NCI-H69 (cell line): ENCODE data around the gene TANGO2.

Experiments
- DNase-seq: peaks from one replicate; lab custom pipeline; 2025; lab: John Stamatoyannopoulos, UW

The TANGO2 gene

DNA sequence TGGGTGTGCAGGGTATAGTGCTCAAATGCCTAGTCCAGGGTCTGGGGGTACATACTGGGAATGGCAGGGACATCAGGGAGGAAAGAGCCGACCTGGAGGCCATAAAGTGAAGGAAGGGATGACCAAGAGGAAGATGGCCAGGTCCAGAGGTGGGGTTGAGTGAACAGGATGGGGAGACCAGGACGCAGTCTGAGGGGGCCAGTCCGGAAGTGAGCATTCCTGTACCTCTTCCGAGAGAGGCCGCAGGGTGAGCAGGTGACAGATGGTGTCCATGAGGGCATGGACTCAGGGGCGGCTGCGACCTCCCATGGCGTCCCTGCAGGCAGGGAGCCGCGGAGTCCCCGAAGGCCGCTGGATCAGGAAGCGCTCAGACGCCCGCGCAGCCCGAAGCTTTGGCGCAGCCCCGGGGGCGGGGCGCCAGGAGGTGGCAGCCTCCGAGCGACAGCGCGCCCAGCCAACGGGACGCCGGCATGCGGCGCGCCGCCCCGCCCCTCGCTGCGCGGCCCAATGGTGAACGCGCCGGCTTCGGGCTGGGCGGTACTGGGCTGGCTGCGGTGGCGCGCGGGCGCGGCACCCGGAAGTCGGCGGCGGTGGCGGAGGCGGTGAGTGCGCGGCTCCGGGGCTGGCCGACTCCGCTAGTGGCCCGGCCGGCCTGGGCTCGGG is at the start of gene TANGO2:
Gene TANGO2 (plus strand): TSS at position 578 of the 663 bp plus-strand sequence. CDS start 15,689 bp downstream, outside the sequence.
- DNase-seq = peak; percentile 97

- no peak for DNase-seq
Observed at GRCh38 chr22:19971276-19972124, 49.4 kb upstream of the TANGO2 start.

- DNase-seq = no peak
Observed at GRCh38 chr22:19972251-19972650, 48.7 kb upstream of the TANGO2 start.

- no peak for DNase-seq
Observed at GRCh38 chr22:19972652-19973550, 48.0 kb upstream of the TANGO2 start.

DNA sequence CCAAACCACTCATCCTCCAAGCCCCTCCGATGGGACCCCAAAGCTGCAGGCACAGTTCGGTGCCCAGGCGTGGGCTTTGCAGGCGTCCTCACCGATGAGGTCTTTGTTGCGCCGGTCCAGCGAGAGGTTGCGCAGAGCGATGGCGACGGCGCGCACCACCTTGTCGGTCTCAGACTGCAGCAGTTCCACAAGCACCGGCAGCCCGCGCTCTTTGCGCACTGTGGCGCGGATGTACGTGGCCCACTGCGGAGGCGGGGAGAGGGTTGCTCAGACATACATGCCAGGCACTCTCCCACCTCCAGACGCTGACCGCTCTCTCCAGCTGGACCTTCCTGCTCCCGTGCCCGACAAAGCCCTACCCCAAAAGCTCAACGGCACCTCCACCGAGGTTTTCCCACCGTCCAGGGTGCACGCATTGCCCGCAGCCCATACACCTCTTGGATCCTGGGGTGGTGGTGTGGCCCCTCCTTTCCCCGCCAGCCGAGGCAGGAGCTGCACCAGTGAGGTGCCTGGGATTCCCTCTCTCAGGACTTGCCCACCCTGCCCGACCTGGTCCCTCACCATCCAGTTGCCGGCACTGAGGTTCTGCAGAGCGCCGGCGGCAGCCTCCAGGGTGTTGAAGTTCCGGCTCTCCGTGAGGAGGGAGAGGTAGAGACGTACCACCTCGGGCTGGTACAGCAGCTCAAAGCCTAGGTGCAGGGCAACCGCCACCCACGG is 47.2 kb upstream of the TANGO2 start:
- no peak for DNase-seq

- DNase-seq = peak; percentile 99
Observed at GRCh38 chr22:19974268-19974861, 46.5 kb upstream of the TANGO2 start.

DNA sequence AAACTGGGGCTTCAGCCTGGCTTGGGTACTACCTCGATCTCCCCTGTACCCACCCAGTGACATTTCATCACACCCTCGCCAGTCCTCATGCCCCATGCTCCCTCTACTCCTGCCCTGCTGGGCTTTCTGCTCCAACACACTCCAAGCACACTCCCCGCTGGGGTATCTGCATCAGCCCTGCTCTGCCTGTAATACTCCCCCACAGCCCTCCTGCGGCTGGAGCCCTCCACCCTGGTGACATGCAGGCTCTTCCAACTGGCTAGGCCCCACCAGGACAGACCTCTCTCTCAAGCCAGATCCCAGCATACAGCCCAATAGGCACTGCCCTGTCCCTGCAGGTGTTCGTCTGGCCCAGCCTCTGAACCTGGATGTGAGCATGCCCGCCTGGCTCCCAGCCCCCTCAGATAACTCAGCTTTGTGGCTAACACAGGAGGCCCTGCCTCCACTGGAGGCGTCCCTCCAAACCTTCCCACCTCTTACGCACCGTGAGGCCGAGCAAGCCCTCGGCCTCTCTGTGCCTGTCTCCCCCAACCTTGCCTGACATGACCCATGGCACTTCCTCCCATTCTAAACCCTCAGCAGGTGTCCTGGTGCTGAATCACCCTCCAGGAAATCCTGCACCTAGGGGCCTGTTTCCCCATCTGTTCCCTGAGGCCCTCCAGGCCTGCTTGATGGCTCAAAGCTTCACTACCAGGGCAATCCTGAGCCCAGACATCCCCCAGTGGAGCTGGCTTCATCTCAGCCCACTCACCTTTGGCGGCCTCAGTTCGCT is 45.8 kb upstream of the TANGO2 start:
- DNase-seq = peak; percentile 94

DNA sequence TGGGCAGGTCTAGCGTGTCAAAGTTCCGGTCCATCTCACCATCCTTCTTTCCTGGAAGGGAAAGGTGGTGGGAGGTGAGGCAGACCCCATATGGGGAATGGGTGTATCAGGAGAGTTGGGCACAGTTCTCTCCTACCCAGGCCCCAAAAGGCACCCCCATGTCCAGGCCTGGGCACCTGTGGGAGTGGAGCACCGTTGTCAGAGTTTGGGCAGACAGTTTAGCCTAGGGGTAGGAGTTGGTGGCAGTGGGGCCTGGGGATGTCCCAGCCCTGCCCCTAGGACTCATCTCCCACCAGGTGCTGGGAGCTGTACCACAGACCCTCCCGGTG is 45.2 kb upstream of the TANGO2 start:
- no peak for DNase-seq

DNA sequence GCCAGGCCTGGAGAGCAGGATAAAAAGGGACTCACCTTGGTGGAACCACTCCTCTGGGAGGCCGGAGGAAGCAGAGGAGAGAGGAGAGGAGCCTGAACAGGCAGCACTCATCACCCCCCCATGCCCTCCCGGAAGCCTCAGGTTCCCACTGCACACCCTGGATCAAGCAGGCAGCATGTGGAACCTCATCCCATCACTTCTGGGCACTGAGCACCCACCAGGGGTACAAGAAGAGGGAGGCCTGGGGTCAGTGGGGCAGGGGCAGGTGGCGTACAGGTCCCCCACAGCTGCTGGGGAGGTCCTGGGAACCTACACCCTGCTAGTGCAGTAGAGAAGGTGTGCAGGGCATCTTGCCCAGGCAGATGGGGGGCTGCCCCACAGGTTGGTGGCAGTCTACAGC is 44.2 kb upstream of the TANGO2 start:
- DNase-seq = no peak

DNA sequence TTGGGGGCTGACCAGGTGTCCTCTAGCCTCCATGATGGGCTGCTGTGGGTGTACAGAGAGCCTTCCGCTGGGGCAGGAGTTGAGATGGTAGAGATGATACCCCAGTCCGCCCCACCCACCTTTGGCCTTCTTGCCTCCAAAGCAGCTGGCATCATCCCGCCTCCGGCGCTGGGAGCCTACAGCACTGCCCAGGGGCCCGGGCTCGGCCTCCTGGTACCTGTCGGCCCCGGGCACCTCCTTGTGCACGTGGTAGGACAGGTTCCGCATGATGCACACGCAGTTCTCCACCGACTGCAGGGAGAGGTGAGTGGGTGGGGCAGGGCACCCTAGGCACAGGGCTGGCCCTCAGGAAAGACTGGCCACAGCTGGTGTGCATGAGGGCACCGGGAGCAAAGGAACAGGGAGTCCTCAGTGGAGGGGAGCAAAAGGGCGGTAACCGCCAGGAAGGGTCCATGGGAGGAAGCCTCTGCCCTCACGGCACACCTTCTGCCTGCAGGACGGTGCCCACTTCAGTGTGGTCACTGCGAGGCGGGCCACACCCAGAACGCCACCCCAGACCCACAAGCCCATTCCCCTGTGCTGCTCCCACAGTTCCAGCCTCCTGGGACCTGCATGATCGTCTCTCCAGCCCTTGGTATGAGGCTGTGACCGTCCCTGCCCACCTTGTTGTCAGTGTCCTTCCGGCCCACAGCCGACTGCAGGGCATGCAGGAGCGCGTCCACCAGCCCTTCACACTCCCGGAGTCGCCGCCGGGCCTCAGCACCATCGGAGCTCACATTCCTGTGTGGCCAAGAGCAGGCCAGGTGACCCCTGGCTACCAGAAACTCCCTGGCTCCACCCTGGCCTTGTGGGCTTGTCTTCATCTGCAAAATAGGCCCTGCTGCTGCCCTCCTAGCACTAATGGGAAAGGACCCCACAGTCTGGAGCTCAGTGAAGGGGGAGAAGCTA is 43.3 kb upstream of the TANGO2 start:
- DNase-seq = no peak

DNA sequence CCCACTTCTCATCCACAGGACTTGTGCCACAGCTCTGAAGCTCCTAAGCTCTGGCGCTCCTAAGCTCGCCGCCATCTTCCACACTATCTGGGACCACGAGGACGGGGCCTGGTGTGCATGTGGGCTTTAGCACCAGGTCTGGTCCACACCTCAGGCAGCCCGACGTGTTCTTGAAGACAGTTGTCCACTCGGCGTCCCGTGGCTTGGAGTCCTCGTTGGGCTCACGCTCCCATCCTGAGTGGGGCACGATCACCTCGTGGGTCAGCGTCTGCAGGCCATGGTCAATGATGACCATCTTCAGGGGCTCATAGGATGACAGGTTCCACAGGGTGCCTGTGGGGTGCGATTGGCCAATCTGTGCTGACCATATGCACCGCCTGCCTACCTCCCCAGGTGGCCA is 42.2 kb upstream of the TANGO2 start:
- DNase-seq = no peak

GRCh38 chr22:19979712-19980493 is 41.0 kb upstream of the TANGO2 start:
- no peak for DNase-seq

GRCh38 chr22:19980766-19981165 is 40.1 kb upstream of the TANGO2 start:
- no peak for DNase-seq

- DNase-seq = no peak
Observed at GRCh38 chr22:19981171-19981960, 39.5 kb upstream of the TANGO2 start.

- no peak for DNase-seq
Observed at GRCh38 chr22:19981961-19982920, 38.7 kb upstream of the TANGO2 start.

DNA sequence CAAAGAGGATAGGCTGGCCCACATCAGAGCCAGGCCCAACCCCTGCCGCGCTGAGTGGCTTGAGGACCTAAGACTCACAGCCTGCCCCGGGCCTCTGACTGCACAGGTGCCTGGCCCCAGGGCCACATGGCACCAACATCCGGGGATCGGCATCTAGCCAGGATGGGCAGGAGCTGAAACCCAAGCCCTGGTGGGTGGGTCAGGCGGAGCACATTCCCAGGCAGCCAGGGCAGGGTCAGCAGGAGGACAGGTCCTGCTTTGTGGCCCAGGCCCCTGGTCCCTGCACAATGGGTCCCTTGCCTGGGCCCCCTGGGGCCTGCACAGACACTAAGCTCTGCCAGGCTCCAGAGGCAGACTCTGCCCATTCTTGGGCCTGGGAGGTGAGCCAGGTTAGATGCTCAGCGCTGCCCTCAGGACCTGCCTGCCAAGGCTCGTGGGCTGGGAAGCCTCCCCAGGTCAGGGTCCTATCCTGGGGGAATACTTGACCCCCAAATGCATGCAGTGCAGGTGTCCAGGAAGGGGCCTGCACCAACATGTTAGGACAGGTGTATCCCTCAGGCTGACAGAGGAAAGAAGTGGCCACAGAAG is 37.8 kb upstream of the TANGO2 start:
- no peak for DNase-seq
